PC-3 (cell line): Measurements from ENCODE around the gene TMA7. TPM values are rescaled to one million over a fixed set of nuclear protein-coding genes. Genes with fewer than 3 reads are reported as not detected.

Experiments used
- ATAC-seq: fragments of 200-7000 bp; cut with Tn5 transposase; 2 replicates; pipeline ENCODE4 v1.9.1; 2020; ENCODE audit warnings: mild to moderate bottlenecking, moderate library complexity
- BruUV-seq: library from RNA; stranded (reverse); fragments of 400-500 nt; replicated peaks from 2 replicates; lab custom pipeline; 2021; lab: Mats Ljungman, UMichigan
- CTCF ChIA-PET: fragments of 300-600 bp; sonication (Branson Sonifier 250); formaldehyde crosslinking; loops from one replicate; lab custom pipeline; 2022; ENCODE audit warnings: antibody characterized with exemption; lab: Charles Lee
- POLR2A ChIA-PET: fragments of 300-600 bp; sonication (Branson Sonifier 250); formaldehyde crosslinking; loops from one replicate; lab custom pipeline; 2022; ENCODE audit warnings: antibody characterized with exemption; ENCODE audit not compliant: unreplicated experiment; lab: Charles Lee
- DNase-seq: peaks from one replicate; pipeline ENCODE4 v3.0.0-alpha.2; 2015
- H2AFZ ChIP-seq: fragments of 300-600 bp; sonication (generic); 2 replicates; pipeline ENCODE4 v1.6.0; 2016; ENCODE audit warnings: antibody characterized with exemption, low read length
- H3F3A ChIP-seq: fragments of 300-600 bp; sonication (generic); one replicate; pipeline ENCODE4 v1.6.0; 2017; ENCODE audit warnings: antibody characterized with exemption, low read length, control low read depth, mild to moderate bottlenecking; ENCODE audit not compliant: unreplicated experiment
- H3K27ac ChIP-seq: fragments of 300-600 bp; sonication (generic); 2 replicates; pipeline ENCODE4 v1.5.1; 2016; ENCODE audit warnings: mild to moderate bottlenecking, low read length
- H3K27me3 ChIP-seq: fragments of 300-600 bp; sonication (generic); 2 replicates; pipeline ENCODE4 v1.6.1; 2016; ENCODE audit warnings: low read length, mixed read lengths
- H3K36me3 ChIP-seq: fragments of 300-600 bp; sonication (generic); 2 replicates; pipeline ENCODE4 v1.6.1; 2016; ENCODE audit warnings: low read depth, mixed run types, low read length, mixed read lengths
- H3K4me1 ChIP-seq: fragments of 300-600 bp; sonication (generic); 2 replicates; pipeline ENCODE4 v1.5.1; 2016; ENCODE audit warnings: low read length; ENCODE audit not compliant: insufficient read depth
- H3K4me2 ChIP-seq: fragments of 300-600 bp; sonication (generic); 2 replicates; pipeline ENCODE4 v1.6.0; 2016; ENCODE audit warnings: low read length
- H3K4me3 ChIP-seq: fragments of 300-600 bp; sonication (generic); 2 replicates; pipeline ENCODE4 v1.5.1; 2016; ENCODE audit warnings: mild to moderate bottlenecking, low read length, mixed read lengths
- H3K79me2 ChIP-seq: fragments of 300-600 bp; sonication (generic); 2 replicates; pipeline ENCODE4 v1.6.1; 2017; ENCODE audit warnings: low read length, mixed read lengths
- H3K9ac ChIP-seq: fragments of 300-600 bp; sonication (generic); 2 replicates; pipeline ENCODE4 v1.6.0; 2016; ENCODE audit warnings: mild to moderate bottlenecking, low read length
- H3K9me2 ChIP-seq: fragments of 300-600 bp; sonication (generic); replicated peaks from 2 replicates; pipeline ENCODE4 v1.6.1; 2016; ENCODE audit warnings: mixed run types, low read length, mixed read lengths
- H3K9me3 ChIP-seq: fragments of 300-600 bp; sonication (generic); 2 replicates; pipeline ENCODE4 v1.6.1; 2016; ENCODE audit warnings: low read length, mixed read lengths
- H4K20me1 ChIP-seq: fragments of 300-600 bp; sonication (generic); 2 replicates; pipeline ENCODE4 v1.6.1; 2016; ENCODE audit warnings: low read length, mixed read lengths
- CTCF ChIP-seq: fragments of 300-600 bp; sonication (generic); conservative IDR thresholded peaks from 2 replicates; pipeline ENCODE4 v1.5.1; 2017; ENCODE audit warnings: antibody characterized with exemption, low read depth, mild to moderate bottlenecking, low read length
- EZH2 ChIP-seq: fragments of 300-600 bp; sonication (generic); IDR thresholded peaks from one replicate; pipeline ENCODE4 v1.6.1; 2017; ENCODE audit warnings: antibody characterized with exemption, mild to moderate bottlenecking, low read length; ENCODE audit not compliant: unreplicated experiment
- EZH2phosphoT487 ChIP-seq: fragments of 300-600 bp; sonication (generic); IDR thresholded peaks from 2 replicates; pipeline ENCODE4 v1.6.1; 2018; ENCODE audit warnings: mild to moderate bottlenecking, antibody characterized with exemption, low read length, borderline replicate concordance
- intact Hi-C: fragments of 100-400 bp; cut with micrococcal nuclease; formaldehyde crosslinking; loops from 2 replicates; pipeline ENCODE4 v1.9.0; 2023
- total RNA-seq: library from RNA; depleted of rRNA; stranded (reverse); fragments of >200 nt; gene quantifications from 2 replicates; pipeline ENCODE4 v1.2.3, GENCODE V29; 2014

TMA7 gene
- total RNA-seq, 1 experiment from 2014 or later: 517 TPM

- POLR2A ChIA-PET: no interaction called here
- DNase-seq: no peak
- Histone ChIP-seq H3K9ac (no peak overlapping the region), H3K36me3 (no peaks in the 10 kb centered on the region), H3K9me2 (no peaks in the 10 kb centered on the region), H3F3A (no peaks in the 10 kb centered on the region), H3K4me1 (peaks cover 10% of the 10 kb centered on the region; the same call in 1 of the 2 replicates), H3K27ac (no peak overlapping the region), H3K27me3 (no peaks in the 10 kb centered on the region), H3K4me2 (no peak overlapping the region), H3K4me3 (no peak overlapping the region), H4K20me1 (no peaks in the 10 kb centered on the region), H3K79me2 (peaks cover 10% of the 10 kb centered on the region), H2AFZ (no peak overlapping the region), H3K9me3 (no peaks in the 10 kb centered on the region)
- CTCF ChIA-PET: no interaction called here
- intact Hi-C loops: no loop called here
- TF ChIP-seq EZH2 (no peak), CTCF (no peak), EZH2phosphoT487 (no peak)
- no peak for ATAC-seq
- BruUV-seq: no TSS peak
Observed at GRCh38 chr3:48422681-48423080, 17.4 kb upstream of the TMA7 start.

- Histone ChIP-seq H3K27ac (no peak overlapping the region), H3K4me3 (no peak overlapping the region), H3K4me1 (peaks cover 17% of the 10 kb centered on the region), H3K4me2 (no peak overlapping the region), H4K20me1 (no peaks in the 10 kb centered on the region), H3K9ac (no peak overlapping the region), H3K27me3 (no peaks in the 10 kb centered on the region), H3F3A (no peaks in the 10 kb centered on the region), H3K36me3 (no peaks in the 10 kb centered on the region), H3K9me3 (no peaks in the 10 kb centered on the region), H2AFZ (no peak overlapping the region), H3K79me2 (peaks cover 17% of the 10 kb centered on the region), H3K9me2 (no peaks in the 10 kb centered on the region)
- POLR2A ChIA-PET: no interaction called here
- DNase-seq (no peak), ATAC-seq (no peak)
- intact Hi-C loops: no loop called here
- CTCF ChIA-PET: no interaction called here
- BruUV-seq: no TSS peak
- TF ChIP-seq CTCF (no peak), EZH2 (no peak), EZH2phosphoT487 (no peak)
Observed at GRCh38 chr3:48423241-48423882, 16.7 kb upstream of the TMA7 start.

- BruUV-seq: no TSS peak
- H3K36me3 ChIP-seq: no peaks in the 10 kb centered on the region
- TF ChIP-seq CTCF (no peak), EZH2phosphoT487 (no peak), EZH2 (no peak)
- peaks cover 19% of the 10 kb centered on the region for H3K79me2 ChIP-seq
- H3K9me2 ChIP-seq: no peaks in the 10 kb centered on the region
- no peak overlapping the region for H2AFZ ChIP-seq
- H3K4me2 ChIP-seq: no peak overlapping the region
- ATAC-seq: no peak
- intact Hi-C loops: no loop called here
- H3K9me3 ChIP-seq: no peaks in the 10 kb centered on the region
- no peak overlapping the region for H3K27ac ChIP-seq
- peaks cover 18% of the 10 kb centered on the region for H3K4me1 ChIP-seq
- POLR2A ChIA-PET: no interaction called here
- no peak for DNase-seq
- H3K9ac ChIP-seq: no peak overlapping the region
- no peaks in the 10 kb centered on the region for H4K20me1 ChIP-seq
- H3K4me3 ChIP-seq: no peak overlapping the region
- CTCF ChIA-PET: no interaction called here
- H3F3A ChIP-seq: no peaks in the 10 kb centered on the region
- no peaks in the 10 kb centered on the region for H3K27me3 ChIP-seq
Observed at GRCh38 chr3:48423883-48424695, 16.0 kb upstream of the TMA7 start.
